Measurements from ENCODE around the gene CRLF3.
"Not testable (repeated sequence)": the region's sequence is repeated elsewhere in the genome, so short reads cannot be mapped to it uniquely, and the experiment has no call there.

Gene CRLF3

DNA sequence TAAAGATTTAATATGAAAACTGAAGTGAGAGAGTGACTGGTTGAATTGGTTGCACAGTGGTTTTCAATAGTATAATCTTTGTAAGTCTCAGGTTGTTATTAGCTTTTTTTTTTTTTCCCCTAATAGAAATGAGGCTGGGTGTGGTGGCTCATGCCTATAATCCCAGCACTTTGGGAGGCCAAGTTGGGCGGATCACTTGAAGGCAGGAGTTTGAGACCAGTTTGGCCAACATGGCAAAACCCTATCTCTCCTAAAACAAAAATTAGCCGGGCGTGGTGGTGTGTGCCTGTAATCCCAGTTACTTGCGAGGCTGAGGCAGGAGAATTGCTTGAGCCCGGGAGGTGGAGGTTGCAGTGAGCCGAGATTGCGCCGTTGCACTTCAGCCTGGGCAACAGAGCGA lies 89.3 kb downstream of the CRLF3 start:
- DNase-seq = not testable (repeated sequence)

DNA sequence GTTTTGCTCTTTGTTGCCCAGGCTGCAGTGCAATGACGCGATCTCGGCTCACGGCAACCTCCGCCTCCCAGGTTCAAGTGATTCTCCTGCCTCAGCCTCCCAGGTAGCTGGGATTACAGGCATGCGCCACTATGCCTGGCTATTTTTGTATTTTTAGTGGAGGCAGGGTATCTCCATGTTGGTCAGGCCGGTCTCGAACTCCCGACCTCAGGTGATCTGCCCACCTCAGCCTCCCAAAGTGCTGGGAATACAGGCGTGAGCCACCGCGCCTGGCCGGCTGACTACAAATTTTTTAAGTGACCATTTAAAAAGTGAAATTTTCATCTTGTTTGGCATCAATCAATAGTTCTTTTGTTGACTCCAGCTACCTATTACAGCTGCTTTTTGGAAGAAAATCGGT lies 90.3 kb downstream of the CRLF3 start:
- DNase-seq = not testable (repeated sequence)

Measured in activated effector memory CD4-positive, alpha-beta T cell treated with anti-CD3 and anti-CD28 coated beads, Interleukin-2, amount 50 U/mL, for 16 hours (primary cell).